A204.1 (cell line): Measurements from ENCODE around the gene COASY.

Experiments used
- FAIRE-seq: peaks from 2 replicates; lab custom pipeline; 2012; peaks lifted over from hg19 to GRCh38; lab: Jason Lieb, UNC

The COASY gene

GRCh38 chr17:42561897-42562387, at the start of gene COASY:
Gene COASY, plus strand, starts transcription at chr17:42562148. Its CDS starts 475 bp downstream, at chr17:42562623.
- no peak for FAIRE-seq

- FAIRE-seq, result no peak
Measured at GRCh38 chr17:42512246-42512645, 49.7 kb upstream of the COASY start.

DNA sequence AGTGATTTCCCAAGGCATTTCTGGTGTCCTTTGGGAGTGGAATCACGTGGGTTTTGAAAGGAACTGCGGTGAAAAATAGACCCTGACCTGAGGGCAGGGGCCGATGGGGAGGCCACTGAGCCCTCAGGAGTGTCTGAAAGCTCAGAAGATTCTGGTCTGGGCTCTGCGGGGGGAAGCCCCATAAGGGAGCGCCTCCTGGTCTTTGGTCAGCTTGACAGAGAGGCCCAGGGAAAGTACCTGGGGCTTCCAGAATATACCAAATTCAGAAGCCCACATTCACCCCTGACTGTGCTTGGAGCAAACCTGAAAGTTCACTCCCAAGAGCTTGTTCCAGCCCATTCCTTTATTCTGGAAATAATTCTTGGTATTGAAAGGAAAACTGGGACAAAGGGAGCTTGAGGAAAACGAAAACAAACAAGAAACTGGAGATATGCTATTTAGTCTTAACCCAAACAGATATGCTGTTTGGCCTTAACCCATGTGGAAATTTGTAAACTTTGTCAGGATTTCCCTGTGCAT, 49.2 kb upstream of the COASY start:
- FAIRE-seq, result no peak

- FAIRE-seq, result no peak
Measured at GRCh38 chr17:42513686-42514085, 48.3 kb upstream of the COASY start.

DNA sequence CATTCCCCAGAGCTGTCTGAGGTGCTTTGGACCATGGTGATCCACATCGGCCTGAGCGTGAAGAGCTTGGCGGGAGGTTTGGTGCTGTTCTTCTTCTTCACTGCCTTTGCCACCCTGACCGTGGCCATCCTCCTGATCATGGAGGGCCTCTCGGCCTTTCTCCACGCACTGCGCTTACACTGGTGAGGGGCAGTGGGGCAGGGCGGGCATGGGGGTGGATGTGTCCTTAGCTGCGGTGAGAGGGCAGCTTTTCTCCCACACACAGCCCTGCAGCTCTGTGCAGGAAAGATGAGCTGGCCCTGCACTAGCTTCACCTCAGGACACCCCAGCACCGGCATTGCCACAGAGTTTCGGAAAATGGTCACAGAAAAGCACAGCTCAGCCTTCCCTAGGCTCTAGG, 47.7 kb upstream of the COASY start:
- no peak for FAIRE-seq

DNA sequence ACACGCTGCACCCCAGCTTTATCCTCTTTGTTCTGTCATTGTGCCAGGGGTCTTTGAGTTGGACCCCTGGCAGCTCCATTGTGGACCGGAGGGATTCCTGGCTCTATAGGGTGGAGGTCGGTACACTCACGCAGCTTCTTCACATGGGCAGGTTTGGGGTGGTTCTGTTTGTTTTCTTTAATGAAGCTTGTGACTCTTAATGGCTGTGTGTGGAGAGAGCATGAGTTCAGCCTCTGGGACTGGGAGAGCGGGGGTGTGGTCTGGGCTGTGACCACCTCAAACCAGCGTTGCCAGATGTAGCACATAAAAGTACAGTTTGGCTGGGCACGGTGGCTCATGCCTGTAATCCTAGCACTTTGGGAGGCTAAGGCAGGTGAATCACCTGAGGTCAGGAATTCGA, 47.1 kb upstream of the COASY start:
- FAIRE-seq, result no peak

DNA sequence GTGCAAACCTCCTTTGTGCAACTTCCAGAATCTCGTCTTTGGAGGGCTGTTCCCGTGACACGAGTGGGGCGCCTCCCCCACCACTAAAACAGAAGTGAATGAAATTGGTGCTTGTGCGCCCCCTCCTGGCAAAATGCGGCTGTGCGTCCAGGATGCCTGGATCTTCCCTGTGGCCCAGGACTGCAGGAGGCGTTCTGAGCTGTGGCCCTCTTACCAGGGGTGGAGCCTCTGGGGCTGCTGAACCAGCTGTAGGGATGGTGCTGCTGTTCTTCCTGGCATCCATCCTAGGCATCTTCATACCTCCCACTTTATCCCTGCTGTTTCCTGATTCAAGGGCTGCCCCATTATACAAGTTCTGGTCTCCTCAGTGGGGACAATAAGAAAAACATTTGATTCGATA, 44.4 kb upstream of the COASY start:
- peak; percentile 34 for FAIRE-seq

- no peak for FAIRE-seq
Measured at GRCh38 chr17:42518046-42518754, 43.7 kb upstream of the COASY start.

GRCh38 chr17:42518755-42519545, 43.0 kb upstream of the COASY start:
- FAIRE-seq, result no peak

DNA sequence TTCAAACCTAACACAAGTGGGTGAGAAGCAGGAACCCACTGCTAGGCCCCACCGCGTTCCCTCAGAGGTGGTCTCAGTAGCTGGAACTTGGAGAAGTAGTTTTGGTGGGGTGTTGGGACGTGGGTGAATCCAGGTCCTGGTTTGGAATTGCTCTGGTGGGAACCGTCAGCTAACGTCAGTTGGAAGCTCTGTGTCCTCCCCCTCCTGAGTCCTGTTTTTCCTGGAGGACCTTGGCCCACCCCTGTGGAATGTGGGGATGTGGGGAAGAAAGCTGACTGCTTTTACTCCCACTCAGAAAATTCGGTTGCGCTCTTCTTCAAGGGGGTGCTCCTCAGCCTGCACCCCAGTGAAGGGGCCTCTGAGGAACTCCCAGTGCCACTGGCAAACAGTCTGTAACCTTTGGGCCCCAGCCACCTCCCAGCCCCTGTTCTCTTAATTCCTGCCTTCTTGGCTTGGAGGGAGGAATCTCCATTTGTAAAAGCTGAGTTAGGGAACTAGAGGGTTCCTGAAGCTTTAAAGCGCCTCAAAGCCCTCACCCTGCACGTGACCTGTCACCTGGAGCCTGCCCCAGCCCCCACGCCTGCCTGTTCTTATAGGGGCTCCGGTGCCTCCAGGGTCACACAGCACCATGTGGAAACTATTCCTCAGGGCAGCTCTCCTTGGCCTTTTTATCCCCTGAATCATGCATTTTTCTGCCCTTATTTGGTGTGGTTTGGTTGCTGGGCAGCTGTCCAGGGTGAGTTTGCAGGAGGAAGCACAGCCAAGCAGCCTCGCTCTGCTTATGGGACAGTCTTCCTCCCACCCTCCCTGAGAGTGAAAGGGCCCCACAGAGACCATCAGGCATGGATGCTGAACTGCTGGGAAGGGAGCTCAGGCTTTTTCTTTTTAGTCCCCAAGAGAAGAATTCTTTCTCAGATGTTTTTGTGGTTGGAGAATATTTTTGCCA, 42.1 kb upstream of the COASY start:
- FAIRE-seq, result peak; percentile 32

DNA sequence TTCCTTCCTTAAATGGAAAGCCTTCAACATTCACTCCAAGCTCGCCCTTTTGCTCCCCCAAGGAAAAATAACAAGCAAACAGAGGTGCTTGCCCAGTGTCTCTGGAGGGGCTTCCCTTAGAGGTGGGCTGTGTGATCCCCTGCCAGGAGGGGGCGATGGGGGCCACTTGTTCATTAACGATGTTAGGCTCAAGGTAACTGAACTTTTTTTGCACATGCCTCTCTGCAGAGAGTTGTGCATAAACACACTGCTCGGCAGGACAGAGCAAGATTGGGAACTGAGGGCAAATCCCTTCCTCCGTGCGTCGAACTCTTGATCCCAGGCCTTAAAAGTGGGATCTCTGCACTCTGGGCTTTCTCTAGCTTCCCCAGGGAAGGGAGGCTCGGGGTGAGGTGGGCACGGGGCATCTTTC, 41.4 kb upstream of the COASY start:
- FAIRE-seq, result no peak

GRCh38 chr17:42521036-42521435, 40.9 kb upstream of the COASY start:
- FAIRE-seq, result no peak

DNA sequence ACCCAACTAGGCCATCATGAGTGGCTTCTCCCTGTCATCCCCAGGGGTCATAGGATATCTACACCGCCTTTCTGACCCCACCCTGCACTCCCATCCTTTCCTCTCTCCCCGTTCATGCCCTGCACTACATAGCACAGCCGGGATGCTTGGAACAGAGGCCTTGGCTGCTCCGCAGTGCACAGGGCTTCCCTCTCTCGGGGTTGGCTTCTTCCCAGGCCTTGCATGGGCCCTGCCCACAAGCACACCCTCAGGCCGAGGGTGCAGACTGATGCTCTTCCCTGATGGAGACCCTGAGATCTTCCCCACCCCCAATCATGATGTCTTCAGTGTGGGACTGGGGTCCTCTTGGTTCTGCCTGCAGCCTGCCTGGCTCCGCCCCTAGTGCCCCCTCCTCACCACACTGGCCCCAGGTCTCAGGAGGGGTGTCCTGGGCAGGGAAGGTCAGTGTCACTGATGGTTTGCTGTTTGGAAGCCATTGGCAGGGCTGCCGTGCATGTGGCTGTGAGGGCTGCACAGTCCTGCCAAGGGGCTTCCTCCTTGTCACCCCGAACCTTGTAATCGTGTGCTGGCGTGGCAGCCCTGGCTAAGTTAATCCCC, 40.2 kb upstream of the COASY start:
- no peak for FAIRE-seq

- FAIRE-seq, result no peak
Measured at GRCh38 chr17:42522263-42522790, 39.6 kb upstream of the COASY start.

DNA sequence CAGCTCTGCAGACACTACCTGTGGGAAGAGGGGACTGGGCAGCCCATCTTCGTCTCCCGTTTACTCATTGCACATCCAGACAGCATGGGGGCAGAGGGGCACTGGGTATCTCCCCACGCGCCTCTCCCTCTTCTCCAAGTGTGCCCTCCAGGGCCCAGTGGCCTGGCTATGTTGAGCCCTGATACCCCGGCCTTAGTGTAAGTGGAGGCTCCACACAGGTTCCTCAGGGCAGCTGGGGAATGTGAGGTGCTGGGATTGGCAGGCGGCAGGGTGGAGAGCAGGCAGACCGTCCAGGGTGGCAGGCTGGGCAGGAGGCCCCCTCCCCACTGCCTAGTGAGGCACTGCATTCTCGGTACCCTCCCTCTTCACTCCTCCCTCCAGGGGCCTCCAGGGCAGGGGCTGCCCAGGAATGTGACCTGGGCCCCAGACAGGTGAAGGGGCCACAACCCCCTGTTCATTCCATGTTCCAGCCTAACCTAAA, 39.1 kb upstream of the COASY start:
- FAIRE-seq, result no peak

- FAIRE-seq, result no peak
Measured at GRCh38 chr17:42525221-42525620, 36.7 kb upstream of the COASY start.

- FAIRE-seq, result no peak
Measured at GRCh38 chr17:42526031-42526444, 35.9 kb upstream of the COASY start.

DNA sequence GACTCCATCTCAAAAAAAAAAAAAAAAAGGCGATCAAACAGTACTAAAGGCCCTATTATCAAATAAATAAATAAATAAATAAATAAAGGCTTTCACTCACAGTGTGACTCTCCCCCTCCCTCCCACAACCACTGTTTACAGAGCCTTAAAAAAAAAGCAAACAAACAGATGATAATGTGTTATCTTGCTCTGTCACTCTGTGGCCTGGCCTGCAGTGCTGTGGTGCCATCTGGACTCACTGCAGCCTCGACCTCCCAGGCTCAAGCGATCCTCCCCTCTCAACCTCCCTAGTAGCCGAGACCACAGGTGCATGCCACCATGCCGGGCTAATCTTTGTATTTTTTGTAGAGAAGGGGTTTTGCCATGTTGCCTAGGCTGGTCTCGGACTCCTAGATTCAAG, 34.0 kb upstream of the COASY start:
- FAIRE-seq, result no peak

GRCh38 chr17:42529061-42529460, 32.9 kb upstream of the COASY start:
- no peak for FAIRE-seq

GRCh38 chr17:42530952-42531454, 30.9 kb upstream of the COASY start:
- FAIRE-seq, result no peak
